Esophagus muscularis mucosa (tissue), 4 donors: Measurements from ENCODE around the gene NR0B2. TPM values are rescaled to one million over a fixed set of nuclear protein-coding genes. Genes with fewer than 3 reads are reported as not detected.
A peak's percentile ranks its signal among the peaks of the same experiment; 100 is the strongest.

Experiments
- DNase-seq: peaks from one replicate; pipeline ENCODE4 v3.0.0-alpha.2; 2017; ENCODE audit errors: extremely low spot score
- H3K27ac ChIP-seq, 4 donors: fragments of 200-600 bp; sonication (generic); replicated peaks in 1 of 4; 1 replicate in 3 of 4; 2 replicates in 1 of 4; pipeline ENCODE4 v1.5.1; 2016 to 2019; ENCODE audit warnings: mild to moderate bottlenecking in 1 of 4
- H3K27me3 ChIP-seq, 4 donors: fragments of 200-600 bp; sonication (generic); one replicate each; pipeline versions ENCODE4 v1.5.1 to v1.6.0; 2016 to 2019
- H3K36me3 ChIP-seq, 4 donors: fragments of 200-600 bp; sonication (generic); one replicate each; pipeline ENCODE4 v1.5.1; 2016 to 2019
- H3K4me1 ChIP-seq, 4 donors: fragments of 200-600 bp; sonication (generic); one replicate each; pipeline ENCODE4 v1.5.1; 2016 to 2019
- H3K4me3 ChIP-seq, 4 donors: fragments of 200-600 bp; sonication (generic); 1 replicate in 2 of 4; 2 replicates in 2 of 4; pipeline ENCODE4 v1.5.1; 2016 to 2019; ENCODE audit warnings: mild to moderate bottlenecking in 4 of 4, moderate library complexity in 1 of 4
- H3K9me3 ChIP-seq, 4 donors: fragments of 200-600 bp; sonication (generic); 1 replicate in 3 of 4; 2 replicates in 1 of 4; pipeline ENCODE4 v1.5.1; 2016 to 2019
- CTCF ChIP-seq, 3 experiments: fragments of 200-600 bp in 2 of 3; fragments of 450-650 bp in 1 of 3; sonication (generic) in 2 of 3; IDR thresholded peaks; one replicate each; pipeline ENCODE4 v1.5.1; 2017 to 2019; ENCODE audit warnings: antibody characterized with exemption in 3 of 3, mild to moderate bottlenecking in 2 of 3, moderate library complexity in 1 of 3
- EP300 ChIP-seq: sonication (generic); formaldehyde crosslinking; IDR thresholded peaks from one replicate; pipeline ENCODE4 v1.6.1; 2017; ENCODE audit warnings: antibody characterized with exemption
- POLR2A ChIP-seq: fragments of 450-650 bp; IDR thresholded peaks from one replicate; pipeline ENCODE4 v1.6.1; 2017; ENCODE audit warnings: antibody characterized with exemption, moderate library complexity, mild to moderate bottlenecking, low read depth
- POLR2AphosphoS5 ChIP-seq, 2 donors: sonication (generic); formaldehyde crosslinking; IDR thresholded peaks; one replicate each; pipeline ENCODE4 v1.6.1; 2017; ENCODE audit warnings: antibody characterized with exemption in 2 of 2
- WGBS: methylation state at CpG from one replicate; pipeline ENCODE4 v1.1.5; 2018; 5-methylcytosine and 5-hydroxymethylcytosine counted together
- intact Hi-C: fragments of 100-400 bp; cut with DNase I; formaldehyde crosslinking; loops from one replicate; pipeline ENCODE4 v1.15.1; 2023
- total RNA-seq, 4 donors: library from RNA; depleted of rRNA; stranded (reverse); fragments of >200 nt; gene quantifications; one replicate each; pipeline versions ENCODE4 v1.1.0 to v1.2.1, GENCODE V29; 2016

The NR0B2 gene
- total RNA-seq, 4 donors from 2014 or later, result not detected

DNA sequence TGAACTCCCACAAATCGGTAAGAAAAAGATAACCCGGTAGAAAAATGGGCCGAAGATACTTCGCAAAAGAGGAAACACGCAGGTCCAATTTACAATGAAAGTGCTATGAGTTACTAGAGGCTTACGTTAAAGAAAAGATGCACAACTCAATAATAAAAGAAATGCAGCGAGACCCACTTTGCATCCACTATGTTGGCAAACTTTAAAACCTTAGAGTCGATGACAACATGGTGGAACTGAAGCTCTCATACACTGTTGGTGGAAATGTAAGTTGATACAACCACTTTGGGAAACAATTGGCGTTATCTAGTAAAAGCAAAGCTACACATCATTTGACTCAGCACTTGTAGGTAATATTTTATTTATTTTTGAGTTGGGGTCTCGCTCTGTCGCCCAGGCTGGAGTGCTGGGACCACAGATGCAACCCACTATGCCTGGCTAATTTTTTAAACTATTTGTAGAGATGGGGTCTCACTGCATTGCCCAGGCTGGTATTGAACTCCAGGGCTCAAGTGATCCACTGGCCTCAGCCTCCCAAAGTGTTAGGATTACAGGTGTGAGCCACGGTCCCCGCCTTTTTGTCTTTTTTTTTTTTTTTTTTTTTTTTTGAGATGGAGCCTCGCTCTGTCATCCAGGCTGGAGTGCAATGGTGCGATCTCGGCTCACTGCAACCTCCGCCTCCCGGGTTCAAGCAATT, 12.8 kb downstream of the NR0B2 start:
- no peak for DNase-seq
- WGBS, result 72% methylated on average over 18 of the region's 18 CpGs
- H3K27ac ChIP-seq, result peak overlapping the region; percentile 76 to 81 (median 78)
- intact Hi-C loops, result no loop called here
- no peaks in the 10 kb centered on the region for H3K27me3 ChIP-seq
- H3K4me1 ChIP-seq, result peaks cover 13 to 29% (median 23%) of the 10 kb centered on the region in 4 donors
- peaks cover 11 to 31% (median 25%) of the 10 kb centered on the region in 4 donors for H3K36me3 ChIP-seq
- H3K9me3 ChIP-seq, result no peaks in the 10 kb centered on the region
- TF ChIP-seq POLR2AphosphoS5 (IDR thresholded peaks at IDR 0.05), result no peak
- TF ChIP-seq CTCF (IDR thresholded peaks at IDR 0.05), result no peak
- TF ChIP-seq POLR2A, result no peak
- no peak for TF ChIP-seq EP300
- peak overlapping the region; percentile 75 to 87 (median 76) for H3K4me3 ChIP-seq

- Histone ChIP-seq H3K4me3 (peak within 1 kb of the TSS; percentile 75 to 87 (median 76)), H3K36me3 (peaks cover 15 to 38% (median 32%) of the 10 kb centered on the region in 4 donors), H3K27me3 (no peaks in the 10 kb centered on the region), H3K4me1 (peaks cover 13 to 29% (median 23%) of the 10 kb centered on the region in 4 donors), H3K27ac (peak within 1 kb of the TSS; percentile 76 to 81 (median 78)), H3K9me3 (no peaks in the 10 kb centered on the region)
- peak; percentile 98 for DNase-seq
- intact Hi-C loops, result no loop called here
- TF ChIP-seq POLR2AphosphoS5 (IDR thresholded peaks at IDR 0.05) (peak; percentile 81 to 89), CTCF (IDR thresholded peaks at IDR 0.05) (no peak)
- under 1% methylated on average over 39 of the region's 50 CpGs for WGBS
Measured at GRCh38 chr1:26900001-26900814, 13.6 kb downstream of the NR0B2 start, which contains the start of gene GPATCH3. TSS of gene GPATCH3 (minus strand) at chr1:26900467. CDS start at chr1:26900442, 25 bp downstream.

DNA sequence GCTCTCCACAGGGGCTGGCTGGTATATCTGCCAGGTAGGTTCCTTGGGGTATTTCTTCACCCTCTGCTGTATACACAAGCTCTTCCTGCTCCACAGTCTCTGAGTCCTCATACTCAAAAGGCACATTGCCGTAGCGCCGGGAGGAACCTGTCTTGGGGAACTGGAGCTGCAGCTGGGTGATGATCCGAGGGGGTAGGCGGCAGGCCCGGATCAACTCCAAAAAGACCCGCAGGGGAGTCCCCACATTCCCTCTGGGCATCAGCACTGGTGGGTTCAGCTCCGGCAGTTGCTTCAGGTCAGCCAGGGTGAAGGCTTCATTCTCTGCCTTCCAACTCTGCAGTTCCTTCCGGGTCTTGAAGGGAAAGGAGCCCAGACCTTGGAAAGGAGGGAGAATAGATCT, 16.4 kb downstream of the NR0B2 start:
- no peak for DNase-seq
- H3K36me3 ChIP-seq, result peaks cover 33 to 67% (median 61%) of the 10 kb centered on the region in 4 donors
- WGBS, result 94% methylated on average over 9 of the region's 9 CpGs
- TF ChIP-seq CTCF (IDR thresholded peaks at IDR 0.05) (no peak), POLR2AphosphoS5 (IDR thresholded peaks at IDR 0.05) (no peak), POLR2A (no peak), EP300 (no peak)
- H3K27me3 ChIP-seq, result no peaks in the 10 kb centered on the region
- intact Hi-C loops, result no loop called here
- H3K4me1 ChIP-seq, result peaks cover 13 to 29% (median 23%) of the 10 kb centered on the region in 4 donors
- no peaks in the 10 kb centered on the region for H3K9me3 ChIP-seq
- no peak overlapping the region for H3K27ac ChIP-seq
- H3K4me3 ChIP-seq, result no peak overlapping the region

DNA sequence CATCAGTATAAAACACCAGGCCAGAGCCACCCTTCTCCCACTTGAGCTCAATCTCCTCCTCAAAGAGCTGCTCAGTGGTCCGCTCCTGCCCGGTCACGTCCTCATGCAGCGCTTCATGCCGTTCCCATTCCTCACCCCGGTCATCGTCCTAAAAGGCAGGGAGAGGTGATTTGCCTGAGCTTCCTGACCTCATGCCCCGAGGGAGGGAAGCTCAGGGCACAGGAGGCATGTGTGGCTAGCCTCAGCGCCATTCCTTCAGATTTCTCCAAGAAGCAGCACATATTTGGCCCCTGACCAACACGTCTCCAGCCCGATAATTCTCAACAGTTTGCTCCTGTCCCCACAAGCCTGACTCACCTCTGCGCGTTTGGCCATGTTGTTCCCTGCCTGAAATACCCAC, 19.5 kb downstream of the NR0B2 start:
- H3K4me3 ChIP-seq, result no peak overlapping the region
- no peak overlapping the region for H3K27ac ChIP-seq
- no peak for DNase-seq
- intact Hi-C loops, result no loop called here
- H3K4me1 ChIP-seq, result peaks cover 18 to 30% (median 24%) of the 10 kb centered on the region in 4 donors
- 92% methylated on average over 13 of the region's 13 CpGs for WGBS
- H3K9me3 ChIP-seq, result no peaks in the 10 kb centered on the region
- H3K27me3 ChIP-seq, result no peaks in the 10 kb centered on the region
- peaks cover 41 to 81% (median 70%) of the 10 kb centered on the region in 4 donors for H3K36me3 ChIP-seq
- TF ChIP-seq CTCF (IDR thresholded peaks at IDR 0.05) (no peak), POLR2AphosphoS5 (IDR thresholded peaks at IDR 0.05) (no peak), POLR2A (no peak), EP300 (no peak)
